K562 (cell line): ENCODE data around the gene CXCL17. TPM values are rescaled to one million over a fixed set of nuclear protein-coding genes. Genes with fewer than 3 reads are reported as not detected.

ENCODE experiments used
- CEBPG ChIP-seq, 3 experiments: fragments of 200-800 bp in 1 of 3; sonication (Bioruptor generic) in 1 of 3; sonication (generic) in 1 of 3; formaldehyde crosslinking in 1 of 3; IDR thresholded peaks in 2 of 3; conservative IDR thresholded peaks in 1 of 3; 2 replicates each; pipeline versions ENCODE4 v1.6.1 to v1.8.0; 2016 to 2022; ENCODE audit warnings: missing compliant biosample characterization in 2 of 3, missing genetic modification characterization in 2 of 3, mild to moderate bottlenecking in 1 of 3, missing genetic modification reagents in 1 of 3
- DEAF1 ChIP-seq: fragments of 450-650 bp; formaldehyde crosslinking; IDR thresholded peaks from 2 replicates; pipeline ENCODE4 v1.4.0; 2020; ENCODE audit warnings: mild to moderate bottlenecking, moderate library complexity
- DMBX1 ChIP-seq: fragments of 250-450 bp; sonication (Bioruptor Pico); IDR thresholded peaks from 2 replicates; pipeline ENCODE4 v1.8.0; 2022; ENCODE audit warnings: inconsistent platforms, mild to moderate bottlenecking, moderate library complexity, borderline replicate concordance
- ELF1 ChIP-seq: fragments of 200-800 bp; sonication (Bioruptor generic); IDR thresholded peaks from 2 replicates; pipeline ENCODE4 v1.6.1; 2016; ENCODE audit warnings: missing genetic modification characterization, missing compliant biosample characterization
- ELF2 ChIP-seq: fragments of 250-450 bp; sonication (Bioruptor Pico); IDR thresholded peaks from 2 replicates; pipeline ENCODE4 v1.5.0; 2021; ENCODE audit warnings: mild to moderate bottlenecking
- ESRRA ChIP-seq: fragments of 450-650 bp; IDR thresholded peaks from 2 replicates; pipeline ENCODE4 v1.6.1; 2014; ENCODE audit warnings: low read depth, mild to moderate bottlenecking, moderate library complexity, borderline replicate concordance
- GATA2 ChIP-seq: sonication (generic); formaldehyde crosslinking; IDR thresholded peaks from 2 replicates; pipeline ENCODE4 v1.4.0; 2020; ENCODE audit warnings: mild to moderate bottlenecking, missing genetic modification reagents
- HEY1 ChIP-seq: fragments of 250-450 bp; sonication (Bioruptor Pico); IDR thresholded peaks from 2 replicates; pipeline ENCODE4 v1.5.0; 2020; ENCODE audit warnings: mild to moderate bottlenecking, moderate library complexity, borderline replicate concordance
- MAZ ChIP-seq, 2 experiments: fragments of 450-650 bp in 1 of 2; sonication (generic) in 1 of 2; formaldehyde crosslinking; IDR thresholded peaks in 1 of 2; conservative IDR thresholded peaks in 1 of 2; 2 replicates each; pipeline versions ENCODE4 v1.4.0 to v1.5.0; 2020; ENCODE audit warnings: mild to moderate bottlenecking in 1 of 2, missing genetic modification reagents in 1 of 2
- MYC ChIP-seq, 2 experiments: fragments of 250-450 bp in 1 of 2; sonication (Bioruptor Pico) in 1 of 2; IDR thresholded peaks; 2 replicates each; pipeline versions ENCODE4 v1.5.1 to v1.6.1; 2012 to 2021; ENCODE audit warnings: low read depth in 2 of 2, borderline replicate concordance in 1 of 2, improper control_type of control experiment in 1 of 2, low read length in 1 of 2, mild to moderate bottlenecking in 1 of 2, moderate library complexity in 1 of 2
- NR2C2 ChIP-seq, 2 experiments: fragments of 200-800 bp in 1 of 2; sonication (Bioruptor generic) in 1 of 2; sonication (generic) in 1 of 2; formaldehyde crosslinking in 1 of 2; IDR thresholded peaks; 2 replicates each; pipeline versions ENCODE4 v1.6.1 to v1.8.0; 2016 to 2022; ENCODE audit warnings: mild to moderate bottlenecking in 1 of 2, missing compliant biosample characterization in 1 of 2, missing genetic modification characterization in 1 of 2, missing genetic modification reagents in 1 of 2
- PHF8 ChIP-seq: fragments of 200-600 bp; sonication (generic); IDR thresholded peaks from 2 replicates; pipeline ENCODE4 v1.6.1; 2012; ENCODE audit warnings: mixed run types, mild to moderate bottlenecking, inconsistent platforms, low read length, moderate library complexity, borderline replicate concordance
- PRDM10 ChIP-seq: fragments of 450-650 bp; IDR thresholded peaks from 2 replicates; pipeline ENCODE4 v1.6.1; 2018; ENCODE audit not compliant: partially characterized antibody
- XRCC5 ChIP-seq: fragments of 200-400 bp; formaldehyde crosslinking; IDR thresholded peaks from 2 replicates; pipeline ENCODE4 v1.6.1; 2017; ENCODE audit warnings: low read depth, mild to moderate bottlenecking, low read length
- ZC3H8 ChIP-seq: fragments of 450-650 bp; IDR thresholded peaks from 2 replicates; pipeline ENCODE4 v1.6.1; 2017
- ZNF274 ChIP-seq: IDR thresholded peaks from 2 replicates; pipeline ENCODE4 v1.6.1; 2011; ENCODE audit warnings: low read depth, mild to moderate bottlenecking, low read length, moderate library complexity, borderline replicate concordance
- ZNF668 ChIP-seq: fragments of 250-450 bp; sonication (Bioruptor Pico); IDR thresholded peaks from 2 replicates; pipeline ENCODE4 v1.8.0; 2022; ENCODE audit warnings: mild to moderate bottlenecking, inconsistent platforms
- polyA plus RNA-seq, 8 experiments: library from polyadenylated mRNA; depleted of rRNA in 4 of 8; stranded (reverse) in 5 of 8; unstranded in 3 of 8; fragments of >200 nt; fragmentation: Nextera tagmentation in 2 of 8; fragmentation: Illumina TruSeq in 1 of 8; extraction: Ambion mirVana in 2 of 8; extraction: Trizol in 1 of 8; gene quantifications; 2 replicates each; pipeline versions ENCODE4 v1.2.1 to v1.2.3, GENCODE V29; 2011 to 2014; ENCODE audit warnings: inconsistent platforms in 1 of 8, missing spikeins in 1 of 8
- total RNA-seq, 7 experiments: library from RNA; depleted of rRNA in 6 of 7; stranded (reverse); fragments of >200 nt in 6 of 7; fragmentation: Illumina TruSeq in 2 of 7; extraction: Trizol in 2 of 7; gene quantifications; 2 replicates each; pipeline versions ENCODE4 v1.2.1 to v1.2.3, GENCODE V29; 2011 to 2021; ENCODE audit warnings: low replicate concordance in 1 of 7

The CXCL17 gene
- total and polyA plus RNA-seq, 9 of the 15 experiments (the other 6 are each of a cell fraction or from before 2014, with no cell fraction given) = 0.10 to 0.15 TPM; not detected in 7

GRCh38 chr19:42450314-42450934 lies 7.7 kb upstream of the CXCL17 start (continued):
- TF ChIP-seq DEAF1 (CRISPR knock-in tag) (peak; percentile 91), MYC (IDR thresholded peaks at IDR 0.05; ENCODE audit: low read depth, low read length) (peak; percentile 45; the same call in 1 of the 2 replicates), MYC (CRISPR knock-in tag; IDR thresholded peaks at IDR 0.05; ENCODE audit: borderline replicate concordance, low read depth) (no peak), ZC3H8 (no peak), DMBX1 (no peak), GATA2 (peak; percentile 60; the same call in 1 of the 2 replicates), ELF2 (CRISPR knock-in tag) (0 out of 2 replicates have a peak, but pooled peaks have one; percentile 39), CEBPG (CRISPR knock-in tag; IDR thresholded peaks at IDR 0.05) (no peak), CEBPG (tag; conservative IDR thresholded peaks at IDR 0.05 in 1 of 2, IDR thresholded peaks at IDR 0.05 in 1 of 2) (peak; percentile 36 to 61; a peak in 3 of 4 replicates), NR2C2 (CRISPR knock-in tag; IDR thresholded peaks at IDR 0.05) (no peak), NR2C2 (tag; IDR thresholded peaks at IDR 0.05) (peak; percentile 95), MAZ (CRISPR knock-in tag; conservative IDR thresholded peaks at IDR 0.05 in 1 of 2, IDR thresholded peaks at IDR 0.05 in 1 of 2) (peak in 1 of 2 experiments; percentile 54; a peak in 2 of 4 replicates), ZNF668 (CRISPR knock-in tag) (no peak), ESRRA (peak; percentile 84; the same call in 1 of the 2 replicates), XRCC5 (peak; percentile 78; the same call in 1 of the 2 replicates), PHF8 (no peak), ELF1 (tag) (peak; percentile 81), PRDM10 (peak; percentile 36), ZNF274 (no peak), HEY1 (no peak)
